Activated CD4-positive, alpha-beta T cell treated with anti-CD3 and anti-CD28 coated beads, Interleukin-2, Interleukin-6, amounts not matched to agents 100 ng/mL and 50 ng/mL, durations not matched to agents 16 hours and 8 hours (primary cell): ENCODE results near the gene ATRN.
"Not testable (repeated sequence)": the region's sequence is repeated elsewhere in the genome, so short reads cannot be mapped to it uniquely, and the experiment has no call there.

Experiments
- DNase-seq: peaks from one replicate; pipeline ENCODE4 v3.0.0-alpha.2; 2020

Gene ATRN

DNA sequence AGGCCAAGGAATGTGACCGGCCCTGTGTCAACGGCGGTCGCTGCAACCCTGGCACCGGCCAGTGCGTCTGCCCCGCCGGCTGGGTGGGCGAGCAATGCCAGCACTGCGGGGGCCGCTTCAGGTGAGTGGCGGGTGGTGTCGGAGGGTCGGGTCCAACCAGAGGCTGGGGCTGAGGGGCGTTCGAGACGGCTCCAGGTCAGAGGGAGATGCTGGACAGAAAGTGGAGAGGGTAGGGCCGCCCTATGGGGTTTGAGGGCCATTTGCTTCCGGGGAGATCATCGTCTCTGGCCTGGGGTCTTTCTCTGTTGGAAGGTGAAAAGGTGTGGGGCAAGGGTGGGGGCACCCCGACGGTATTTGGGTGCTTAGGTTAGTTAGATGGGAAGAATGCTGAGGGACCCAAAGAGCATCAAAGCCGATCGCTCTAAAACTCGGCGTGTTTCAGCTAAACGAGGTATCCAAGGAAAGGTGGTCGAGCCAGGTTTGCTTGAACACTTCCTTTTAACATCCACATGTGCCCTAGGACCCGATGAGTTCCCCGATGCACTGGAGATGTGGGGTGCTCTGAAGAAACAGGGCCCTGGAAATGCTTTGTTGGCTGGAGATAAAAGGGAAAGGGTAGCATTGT is 691 bp downstream of the ATRN start:
- no peak for DNase-seq

DNA sequence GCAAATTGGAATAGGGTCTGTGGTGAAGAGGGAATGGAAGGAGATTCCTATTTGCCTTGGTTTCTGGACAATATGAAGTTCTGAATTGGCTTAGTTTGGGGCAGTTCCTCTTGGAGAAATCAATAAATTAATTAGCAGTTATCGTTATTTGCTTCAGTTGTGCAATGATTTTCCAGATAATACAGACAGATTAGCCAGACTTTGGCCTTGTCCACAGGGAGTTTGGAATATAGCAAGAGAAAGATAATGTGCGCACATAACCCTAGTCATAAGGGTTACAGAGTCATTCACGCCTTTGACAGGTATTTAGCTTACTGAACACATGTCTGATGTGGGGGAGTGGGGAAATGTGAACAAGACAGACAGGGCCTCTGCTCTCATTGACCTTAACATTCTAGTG is 1.3 kb downstream of the ATRN start:
- DNase-seq: no peak

GRCh38 chr20:3473324-3473723 is 2.5 kb downstream of the ATRN start:
- DNase-seq: no peak

GRCh38 chr20:3473944-3474343 is 3.1 kb downstream of the ATRN start:
- DNase-seq: no peak

DNA sequence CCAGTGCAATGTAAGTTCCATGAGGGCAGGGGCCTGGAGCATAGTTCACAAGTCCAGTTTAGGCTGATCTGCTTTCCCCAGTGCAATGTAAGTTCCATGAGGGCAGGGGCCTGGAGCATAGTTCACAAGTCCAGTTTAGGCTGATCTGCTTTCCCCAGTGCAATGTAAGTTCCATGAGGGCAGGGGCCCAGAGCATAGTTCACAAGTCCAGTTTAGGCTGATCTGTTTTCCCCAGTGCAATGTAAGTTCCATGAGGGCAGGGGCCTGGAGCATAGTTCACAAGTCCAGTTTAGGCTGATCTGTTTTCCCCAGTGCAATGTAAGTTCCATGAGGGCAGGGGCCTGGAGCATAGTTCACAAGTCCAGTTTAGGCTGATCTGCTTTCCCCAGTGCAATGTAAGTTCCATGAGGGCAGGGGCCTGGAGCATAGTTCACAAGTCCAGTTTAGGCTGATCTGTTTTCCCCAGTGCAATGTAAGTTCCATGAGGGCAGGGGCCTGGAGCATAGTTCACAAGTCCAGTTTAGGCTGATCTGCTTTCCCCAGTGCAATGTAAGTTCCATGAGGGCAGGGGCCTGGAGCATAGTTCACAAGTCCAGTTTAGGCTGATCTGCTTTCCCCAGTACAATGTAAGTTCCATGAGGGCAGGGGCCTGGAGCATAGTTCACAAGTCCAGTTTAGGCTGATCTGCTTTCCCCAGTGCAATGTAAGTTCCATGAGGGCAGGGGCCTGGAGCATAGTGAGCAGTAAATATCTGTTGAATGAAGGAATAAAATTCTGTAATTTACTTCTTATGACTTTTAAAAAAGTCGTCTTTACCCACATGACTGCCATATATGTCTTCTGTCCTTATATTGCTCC is 6.4 kb downstream of the ATRN start:
- DNase-seq: not testable (repeated sequence)

DNA sequence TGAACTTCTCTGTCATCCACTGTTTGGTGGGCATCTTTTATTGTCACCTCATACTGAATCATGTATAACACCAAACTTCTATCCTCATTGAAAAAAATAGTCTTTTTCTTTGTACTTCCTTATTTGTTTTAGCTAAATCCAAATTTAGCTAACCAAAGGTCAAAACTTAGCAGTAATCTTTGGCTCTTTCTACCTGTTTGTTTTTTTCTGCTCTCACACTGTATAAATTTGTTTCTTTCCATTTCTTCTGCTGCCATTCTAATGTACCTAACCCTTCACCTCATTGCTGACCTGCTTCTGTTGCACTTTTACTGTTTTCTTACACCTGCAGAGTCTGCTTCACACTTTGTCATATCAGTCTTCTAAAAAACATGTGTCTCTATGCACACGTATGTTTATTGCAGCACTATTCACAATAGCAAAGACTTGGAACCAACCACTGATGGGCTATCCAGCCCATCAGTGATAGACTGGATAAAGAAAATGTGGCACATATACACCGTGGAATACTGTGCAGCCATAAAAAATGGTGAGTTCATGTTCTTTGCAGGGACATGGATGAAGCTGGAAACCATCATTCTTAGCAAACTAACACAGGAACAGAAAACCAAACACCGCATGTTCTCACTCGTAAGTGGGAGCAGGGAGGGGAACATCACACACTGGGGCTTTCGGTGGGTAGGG is 7.2 kb downstream of the ATRN start:
- DNase-seq: no peak

DNA sequence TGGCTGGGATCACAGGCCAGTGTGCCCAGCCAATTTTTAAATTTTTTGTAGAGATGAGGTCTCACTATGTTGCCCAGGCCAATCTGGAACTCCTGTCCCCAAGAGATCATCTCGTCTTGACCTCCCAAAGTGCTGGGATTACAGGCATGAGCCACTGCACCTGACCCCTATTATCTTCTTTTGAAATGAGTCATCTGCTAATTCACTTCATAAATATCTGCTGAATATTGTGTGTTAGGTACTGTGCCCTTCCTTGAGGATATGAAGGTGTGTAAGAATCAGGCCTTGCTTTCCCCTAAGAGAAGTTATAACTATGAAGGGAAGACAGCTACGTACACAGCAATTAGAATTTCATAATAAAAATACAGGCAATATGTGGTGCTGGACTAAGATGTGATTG is 8.2 kb downstream of the ATRN start:
- no peak for DNase-seq

GRCh38 chr20:3479759-3480615 is 9.2 kb downstream of the ATRN start:
- DNase-seq: no peak

GRCh38 chr20:3483309-3483708 is 12.5 kb downstream of the ATRN start:
- DNase-seq: no peak

DNA sequence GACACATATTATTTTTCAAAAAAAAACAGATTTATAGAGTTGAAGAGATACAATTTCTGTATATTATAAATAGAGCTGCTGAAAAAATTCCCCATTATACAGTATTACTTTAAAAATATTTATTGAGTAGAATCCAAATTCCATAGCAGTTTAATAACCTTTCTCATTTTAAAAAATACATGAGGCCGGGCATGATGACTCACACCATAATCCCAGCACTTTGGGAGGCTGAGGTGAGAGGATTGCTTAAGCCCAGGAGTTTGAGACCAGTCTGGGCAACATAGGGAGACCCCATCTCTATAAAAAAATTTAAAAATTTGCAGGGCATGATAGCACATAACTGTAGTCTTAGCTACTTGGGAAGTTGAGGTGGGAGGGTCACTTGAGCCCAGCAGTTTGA is 13.0 kb downstream of the ATRN start:
- no peak for DNase-seq

GRCh38 chr20:3485913-3486312 is 15.1 kb downstream of the ATRN start:
- no peak for DNase-seq

DNA sequence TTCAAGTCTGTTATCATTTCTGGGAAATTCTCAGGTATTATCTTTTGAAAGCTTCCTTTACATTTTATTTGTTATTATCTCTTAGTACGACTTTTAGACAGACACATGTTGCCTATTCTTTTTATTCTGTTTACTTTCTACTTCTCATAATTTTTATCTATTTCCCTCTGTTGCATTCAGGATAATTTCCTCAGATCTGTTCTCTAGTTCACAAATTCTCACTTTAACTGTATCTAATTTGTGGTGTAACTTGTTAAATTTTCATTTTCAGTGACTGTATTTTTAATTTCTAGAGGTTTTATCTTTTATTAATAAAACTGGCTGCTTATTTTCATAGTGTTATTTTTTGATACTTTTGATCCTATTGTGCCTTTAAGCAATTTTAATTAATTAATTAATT is 16.0 kb downstream of the ATRN start:
- DNase-seq: no peak

DNA sequence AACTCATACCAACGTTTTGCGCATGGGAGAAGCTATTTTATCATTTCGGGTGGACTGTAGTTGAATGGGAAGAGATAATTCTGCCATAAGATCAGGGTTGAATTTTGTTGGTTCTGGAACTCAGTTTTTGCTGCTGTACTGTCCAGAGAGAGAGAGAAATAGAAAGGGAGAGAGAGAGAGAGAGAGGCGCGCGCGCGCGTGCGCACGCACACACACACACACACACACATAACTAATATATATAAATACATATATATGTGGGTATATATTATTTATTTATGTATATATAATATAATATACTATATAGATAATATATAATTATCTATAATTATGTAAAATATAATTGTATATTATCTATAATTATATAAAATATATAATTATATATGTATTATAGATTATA is 21.9 kb downstream of the ATRN start:
- no peak for DNase-seq

- no peak for DNase-seq
These were observed 23.4 kb downstream of the ATRN start for GRCh38 chr20:3494218-3494617.

DNA sequence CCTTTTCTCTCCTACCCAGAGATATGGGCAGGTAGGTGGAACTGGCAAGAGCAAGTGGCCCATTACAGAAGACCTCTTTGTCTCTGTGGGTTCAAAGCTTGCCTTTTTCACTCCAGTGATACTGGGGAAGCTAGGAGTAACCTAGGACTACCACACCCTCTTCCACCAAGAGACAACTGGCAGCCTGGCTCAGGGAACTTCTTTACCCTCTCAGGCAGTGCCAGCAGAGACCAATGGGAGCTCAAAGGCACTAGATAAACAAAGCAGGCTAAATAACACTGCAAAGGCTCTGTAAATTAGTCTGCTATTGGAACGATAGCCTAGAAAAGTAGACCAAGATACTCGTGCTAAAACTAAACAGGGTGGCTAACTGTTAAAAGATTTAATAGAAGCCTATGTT is 32.1 kb downstream of the ATRN start:
- no peak for DNase-seq

DNA sequence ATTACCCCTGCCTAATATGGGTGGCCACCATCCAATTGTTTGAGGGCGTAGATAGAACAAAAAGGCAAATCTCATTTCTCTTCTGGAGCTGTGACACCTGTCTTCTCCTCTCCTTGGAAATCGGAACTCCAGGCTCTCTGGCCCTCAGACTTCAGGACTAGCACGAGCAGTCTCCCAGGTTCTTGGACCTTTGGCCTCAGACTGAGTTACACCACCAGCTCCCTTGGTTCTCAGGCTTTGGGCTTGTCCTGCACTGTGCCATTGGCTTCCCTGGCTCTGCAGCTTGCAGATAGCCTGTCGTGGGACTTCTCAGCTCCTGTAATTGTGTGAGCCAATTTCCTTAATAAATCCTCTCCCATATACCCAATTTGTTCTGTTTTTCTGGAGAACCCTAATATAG is 34.3 kb downstream of the ATRN start:
- no peak for DNase-seq

GRCh38 chr20:3509064-3509463 is 38.2 kb downstream of the ATRN start:
- DNase-seq: peak; percentile 32

DNA sequence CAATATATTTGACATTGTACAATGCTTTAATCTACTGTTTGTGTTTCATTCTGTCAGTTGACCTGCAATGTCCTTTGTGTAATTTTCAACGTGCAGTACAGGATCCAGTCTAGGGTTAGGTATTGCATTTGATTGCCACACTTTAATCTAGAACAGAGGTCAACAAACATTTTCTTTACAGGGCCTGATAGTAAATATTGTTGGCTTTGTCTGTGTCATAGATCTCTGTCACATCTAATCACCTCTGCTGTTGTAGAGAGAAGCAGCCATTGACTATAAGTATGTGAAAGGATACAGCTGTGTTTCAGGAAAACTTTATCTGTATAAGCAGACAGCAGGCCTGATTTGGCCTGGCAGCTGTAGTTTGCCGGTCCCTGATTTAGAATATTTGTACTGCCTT is 39.3 kb downstream of the ATRN start:
- DNase-seq: no peak

GRCh38 chr20:3512239-3512638 is 41.4 kb downstream of the ATRN start:
- DNase-seq: not testable (repeated sequence)

GRCh38 chr20:3514012-3514642 is 43.3 kb downstream of the ATRN start:
- no peak for DNase-seq

DNA sequence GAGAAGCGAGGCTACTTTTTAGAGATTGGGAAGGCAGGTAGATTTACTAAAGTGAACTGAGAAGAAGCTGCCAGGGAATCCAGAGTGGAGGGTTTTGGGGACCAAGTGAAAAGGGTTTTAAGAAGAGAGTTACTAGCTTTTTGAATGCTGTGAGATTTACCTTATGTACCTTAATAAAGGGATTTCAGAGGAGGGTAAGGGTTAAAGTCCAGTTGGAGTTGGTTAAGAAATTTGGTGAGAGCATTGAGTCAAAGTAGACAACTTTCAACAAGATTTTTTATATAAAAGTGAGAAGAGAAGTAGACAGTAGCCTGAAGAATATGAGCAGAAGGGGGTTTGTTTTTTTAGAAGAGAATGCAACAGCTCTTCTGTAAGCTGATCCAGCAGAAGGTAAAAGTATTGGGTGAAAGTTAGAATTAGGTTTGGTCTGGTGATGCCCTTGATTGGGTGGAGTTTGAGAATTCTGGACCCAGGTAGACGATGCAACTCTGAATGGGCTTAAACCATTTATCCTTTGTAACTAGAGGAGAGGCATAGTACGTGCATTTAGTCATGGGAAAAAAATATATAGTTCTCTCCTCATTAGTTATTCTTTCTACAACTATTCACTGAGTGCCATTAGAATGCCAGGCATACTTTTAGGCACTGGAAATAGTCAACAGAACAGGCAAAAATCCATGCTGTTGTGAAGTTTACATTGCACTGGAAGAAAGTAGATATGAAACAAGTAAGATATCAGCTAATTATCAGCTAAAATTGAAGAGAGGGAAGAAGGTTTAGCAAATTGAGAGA is 44.8 kb downstream of the ATRN start:
- DNase-seq: no peak
